ENCODE results near the gene FAM120B. TPM values are rescaled to one million over a fixed set of nuclear protein-coding genes. Genes with fewer than 3 reads are reported as not detected.
A peak's percentile ranks its signal among the peaks of the same experiment; 100 is the strongest.
"Not testable (repeated sequence)": the region's sequence is repeated elsewhere in the genome, so short reads cannot be mapped to it uniquely, and the experiment has no call there.

The FAM120B gene
- total RNA-seq, 3 donors from 2014 or later = 28.8 to 35.0 (median 33.8) TPM

DNA sequence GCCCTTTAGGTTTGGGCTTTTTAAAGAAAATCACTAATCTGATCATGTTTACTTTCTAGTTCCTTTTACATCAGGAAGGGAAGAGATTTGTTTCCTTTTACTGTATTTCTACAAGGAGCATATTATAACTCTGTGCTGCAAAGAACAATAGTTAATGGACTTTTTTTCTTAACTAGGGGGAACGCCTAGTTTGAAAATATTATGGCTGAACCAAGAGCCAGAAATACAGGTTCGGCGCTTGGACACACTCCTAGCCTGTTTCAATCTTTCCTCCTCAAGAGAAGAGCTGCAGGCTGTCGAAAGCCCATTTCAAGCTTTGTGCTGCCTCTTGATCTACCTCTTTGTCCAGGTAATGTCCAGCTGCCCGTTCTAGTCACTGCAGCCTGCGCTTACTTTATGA, 41.4 kb downstream of the FAM120B start:
- TF ChIP-seq POLR2AphosphoS5 (IDR thresholded peaks at IDR 0.05) (no peak), POLR2A (IDR thresholded peaks at IDR 0.05) (no peak), CTCF (IDR thresholded peaks at IDR 0.05) (no peak)
- intact Hi-C loops (cut with DNase I; ENCODE audit: low total_unique reads) = no loop called here
- Histone ChIP-seq H3K9me3 (no peaks in the 10 kb centered on the region), H3K27me3 (no peaks in the 10 kb centered on the region), H3K4me3 (no peak overlapping the region), H3K36me3 (no peaks in the 10 kb centered on the region), H3K27ac (peak overlapping the region in 1 of 2 donors; percentile 46), H3K4me1 (no peaks in the 10 kb centered on the region)
- DNase-seq (ENCODE audit: low spot score in 2 of 2) = no peak

GRCh38 chr6:170351456-170351855, 44.9 kb downstream of the FAM120B start:
- H3K9me3 ChIP-seq; H3K4me3 ChIP-seq; intact Hi-C loops (cut with DNase I; ENCODE audit: low total_unique reads); H3K27ac ChIP-seq; H3K27me3 ChIP-seq; DNase-seq (ENCODE audit: low spot score in 2 of 2); H3K36me3 ChIP-seq; H3K4me1 ChIP-seq: not testable (repeated sequence)

DNA sequence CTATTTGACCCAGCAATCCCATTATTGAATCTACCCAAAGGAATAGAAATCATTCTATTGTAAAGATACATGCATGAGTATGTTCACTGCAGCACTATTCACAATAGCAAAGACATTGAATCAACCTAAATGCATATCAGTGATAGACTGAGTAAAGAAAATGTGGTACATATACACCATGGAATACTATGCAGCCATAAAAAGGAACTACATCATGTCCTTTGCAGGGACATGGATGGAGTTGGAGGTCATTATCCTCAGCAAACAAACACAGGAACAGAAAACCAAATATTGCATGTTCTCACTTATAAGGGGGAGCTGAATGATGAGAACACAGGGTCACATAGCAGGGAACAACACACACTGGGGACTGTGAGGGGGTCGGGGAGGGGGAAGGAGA, 48.6 kb downstream of the FAM120B start:
- intact Hi-C loops (cut with DNase I; ENCODE audit: low total_unique reads); H3K4me3 ChIP-seq; H3K4me1 ChIP-seq; H3K36me3 ChIP-seq; DNase-seq (ENCODE audit: low spot score in 2 of 2); H3K27ac ChIP-seq; H3K9me3 ChIP-seq; H3K27me3 ChIP-seq: not testable (repeated sequence)

DNA sequence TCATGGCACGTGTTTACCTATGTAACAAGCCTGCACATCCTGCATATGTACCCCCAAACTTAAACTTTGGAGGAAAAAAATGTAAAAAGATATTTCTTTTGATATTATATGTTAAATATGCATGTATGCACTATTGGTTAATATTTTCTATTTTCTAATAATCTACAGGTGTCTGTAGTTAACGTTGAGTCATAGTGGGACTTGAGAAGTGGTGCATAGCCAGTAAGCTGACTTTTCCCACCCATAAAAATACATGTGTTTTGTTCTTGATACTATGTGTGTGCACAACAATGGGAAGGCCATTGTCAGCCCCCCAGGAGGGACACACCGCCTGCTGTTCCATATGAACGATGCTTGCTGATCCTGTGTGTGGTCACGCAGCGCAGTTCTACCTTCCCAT, 49.1 kb downstream of the FAM120B start:
- DNase-seq (ENCODE audit: low spot score in 2 of 2) = no peak
- Histone ChIP-seq H3K4me3 (no peak overlapping the region), H3K36me3 (no peaks in the 10 kb centered on the region), H3K9me3 (no peaks in the 10 kb centered on the region), H3K4me1 (peaks cover 0 to 4% of the 10 kb centered on the region in 2 donors), H3K27ac (no peak overlapping the region), H3K27me3 (no peaks in the 10 kb centered on the region)
- TF ChIP-seq POLR2A (IDR thresholded peaks at IDR 0.05) (no peak), POLR2AphosphoS5 (IDR thresholded peaks at IDR 0.05) (no peak), CTCF (IDR thresholded peaks at IDR 0.05) (no peak)
- intact Hi-C loops (cut with DNase I; ENCODE audit: low total_unique reads) = no loop called here

- H3K9me3 ChIP-seq = no peaks in the 10 kb centered on the region
- no peak for DNase-seq (ENCODE audit: low spot score in 2 of 2)
- peak overlapping the region; percentile 7 to 19 for H3K27ac ChIP-seq
- no peaks in the 10 kb centered on the region for H3K27me3 ChIP-seq
- no peak overlapping the region for H3K4me3 ChIP-seq
- intact Hi-C loops (cut with DNase I; ENCODE audit: low total_unique reads) = no loop called here
- H3K4me1 ChIP-seq = peaks cover 0 to 6% of the 10 kb centered on the region in 2 donors
- TF ChIP-seq POLR2A (IDR thresholded peaks at IDR 0.05) (no peak), CTCF (IDR thresholded peaks at IDR 0.05) (no peak), POLR2AphosphoS5 (IDR thresholded peaks at IDR 0.05) (no peak)
- H3K36me3 ChIP-seq = no peaks in the 10 kb centered on the region
Measured at GRCh38 chr6:170357812-170358211, 51.3 kb downstream of the FAM120B start.

- H3K27me3 ChIP-seq = no peaks in the 10 kb centered on the region
- DNase-seq (ENCODE audit: low spot score in 2 of 2) = no peak
- no peaks in the 10 kb centered on the region for H3K36me3 ChIP-seq
- intact Hi-C loops (cut with DNase I; ENCODE audit: low total_unique reads) = no loop called here
- peaks cover 0 to 6% of the 10 kb centered on the region in 2 donors for H3K4me1 ChIP-seq
- no peak overlapping the region for H3K4me3 ChIP-seq
- TF ChIP-seq POLR2AphosphoS5 (IDR thresholded peaks at IDR 0.05) (no peak), POLR2A (IDR thresholded peaks at IDR 0.05) (no peak), CTCF (IDR thresholded peaks at IDR 0.05) (no peak)
- no peak overlapping the region for H3K27ac ChIP-seq
- no peaks in the 10 kb centered on the region for H3K9me3 ChIP-seq
Measured at GRCh38 chr6:170358496-170358895, 51.9 kb downstream of the FAM120B start.

Measured in breast epithelium (tissue), 4 donors.